NCI-H1105 (cell line): ENCODE data around the gene OPCML.
A peak's percentile ranks its signal among the peaks of the same experiment; 100 is the strongest.

Source experiments
- DNase-seq: peaks from one replicate; lab custom pipeline; 2025; lab: John Stamatoyannopoulos, UW

OPCML gene

DNA sequence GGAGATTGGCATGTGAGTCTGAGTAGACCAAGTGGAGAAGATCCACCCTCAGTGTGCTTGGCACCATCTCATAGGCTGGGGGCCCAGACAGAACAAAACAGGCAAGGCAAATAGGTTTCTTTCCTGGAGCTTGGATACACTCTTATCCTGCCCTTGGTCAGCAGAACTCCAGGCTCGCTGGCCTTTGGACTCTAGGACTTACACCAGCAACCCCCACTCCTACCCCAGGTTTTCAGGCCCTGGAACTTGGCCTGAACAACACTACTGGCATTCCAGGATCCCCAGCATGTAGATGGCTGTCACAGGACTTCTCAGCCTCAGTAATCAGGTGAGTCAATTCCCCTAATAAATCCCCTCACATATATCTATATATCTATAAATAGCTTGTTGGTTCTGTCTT lies 637.7 kb downstream of the OPCML start:
- no peak for DNase-seq

DNA sequence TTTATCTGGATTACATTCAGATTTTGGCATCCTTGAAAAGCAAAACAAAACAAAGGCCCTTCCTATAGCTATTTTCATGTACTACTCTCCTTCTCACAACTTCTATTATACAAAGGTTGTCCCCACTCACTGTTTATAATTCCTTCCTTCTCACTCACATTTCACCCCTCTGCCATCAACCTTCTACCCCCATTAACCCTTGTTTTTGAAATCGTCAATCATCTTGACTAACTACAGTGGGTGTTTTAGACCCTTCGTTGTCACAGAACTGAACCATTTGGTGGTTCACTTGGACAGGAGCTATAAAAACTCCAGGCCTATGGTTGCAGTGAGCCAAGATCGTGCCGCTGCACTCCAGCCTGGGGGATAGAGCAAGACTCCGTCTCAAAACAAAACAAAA lies 639.4 kb downstream of the OPCML start:
- DNase-seq = no peak

DNA sequence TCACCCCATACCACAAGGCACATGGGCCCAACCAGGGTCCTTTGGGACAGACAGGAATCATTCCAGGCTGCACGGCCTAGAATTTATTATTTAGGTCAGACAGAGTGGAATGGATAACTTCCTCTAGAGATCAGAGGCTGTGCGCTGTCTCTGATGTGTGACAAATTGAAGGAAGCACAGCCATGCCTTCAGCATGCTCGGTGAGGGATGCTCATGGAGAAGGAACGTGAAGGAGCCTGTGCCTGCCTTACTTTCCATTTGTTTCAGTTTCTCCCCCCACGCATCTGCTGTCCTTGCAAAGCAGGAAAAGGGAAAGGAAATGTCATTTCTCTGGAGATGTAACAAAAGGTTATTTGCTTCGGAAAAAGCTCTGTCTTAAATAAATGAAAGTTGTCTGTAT lies 644.1 kb downstream of the OPCML start:
- DNase-seq = no peak

DNA sequence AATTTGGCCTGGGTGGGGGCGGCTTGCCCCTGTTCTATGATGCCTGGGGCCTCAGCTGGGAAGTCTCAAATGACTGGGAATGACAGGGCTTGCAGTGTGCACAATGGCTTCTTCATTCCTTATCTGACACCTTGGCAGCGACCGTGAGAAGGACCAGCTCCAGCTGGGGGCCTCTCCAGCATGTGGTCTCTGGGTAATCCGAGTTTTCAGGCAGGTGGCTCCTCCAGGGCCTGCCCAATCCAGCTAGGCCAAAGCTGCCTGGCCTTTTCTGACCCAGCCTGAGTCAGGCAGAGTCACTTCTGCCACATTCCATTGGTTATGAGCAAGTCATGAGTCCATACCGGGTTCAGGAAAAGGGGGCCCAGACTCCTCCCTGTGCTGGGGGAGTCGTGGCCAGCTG lies 646.0 kb downstream of the OPCML start:
- no peak for DNase-seq

DNA sequence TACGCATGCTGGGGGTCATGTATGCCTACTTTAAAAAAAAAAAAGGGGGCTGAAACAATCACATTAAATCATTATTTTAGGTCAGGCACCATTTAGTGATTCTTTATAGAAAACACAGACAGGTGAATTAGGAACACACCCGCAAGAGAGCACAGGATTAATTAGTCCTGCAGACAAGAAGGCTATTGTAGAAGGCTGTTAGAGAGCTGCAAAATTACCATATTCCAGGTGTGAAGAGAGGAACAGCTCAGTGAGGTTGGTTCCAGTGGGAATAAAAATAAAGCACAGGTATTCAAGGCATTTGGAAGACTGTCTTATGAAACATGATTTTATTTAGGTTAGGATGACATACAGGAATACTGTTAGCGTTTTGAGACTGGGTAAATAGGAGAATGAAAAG lies 649.1 kb downstream of the OPCML start:
- DNase-seq = no peak

DNA sequence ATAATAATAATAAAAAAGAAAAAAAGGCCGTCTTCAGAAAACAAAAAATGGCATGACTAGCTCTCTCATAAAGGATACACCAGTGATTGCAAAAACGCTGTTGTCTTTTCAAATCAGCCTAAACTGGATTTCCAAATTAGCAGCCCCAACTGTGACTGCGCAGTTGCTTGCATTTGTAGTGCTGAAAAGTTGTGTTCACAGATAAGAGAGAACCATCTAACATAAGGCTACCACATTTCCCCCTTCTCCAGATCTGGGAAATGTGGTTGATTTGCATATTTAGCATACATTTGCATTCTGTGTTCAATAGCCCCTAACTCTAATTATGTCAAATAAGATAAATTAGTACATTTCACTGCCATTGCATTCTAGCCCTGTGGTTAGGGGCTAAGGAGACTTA lies 650.7 kb downstream of the OPCML start:
- no peak for DNase-seq

DNA sequence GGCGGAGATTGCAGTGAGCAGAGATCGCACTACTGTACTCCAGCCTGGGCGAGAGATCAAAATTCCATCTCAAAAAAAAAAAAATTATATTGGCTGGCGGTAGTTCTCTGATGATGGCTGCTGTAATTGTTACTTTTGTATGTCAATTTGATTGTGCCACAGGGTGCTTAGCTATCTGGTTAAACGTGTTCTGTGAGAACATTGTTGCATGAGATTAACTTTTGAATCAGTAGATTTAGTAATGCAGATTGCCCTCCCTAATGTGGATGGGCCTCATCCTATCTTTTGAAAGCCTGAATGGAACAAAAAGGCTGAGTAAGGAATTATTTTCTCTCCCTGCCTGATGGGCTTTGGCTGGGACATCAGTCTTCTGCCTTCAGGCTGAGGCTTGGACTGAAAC lies 654.2 kb downstream of the OPCML start:
- no peak for DNase-seq

DNA sequence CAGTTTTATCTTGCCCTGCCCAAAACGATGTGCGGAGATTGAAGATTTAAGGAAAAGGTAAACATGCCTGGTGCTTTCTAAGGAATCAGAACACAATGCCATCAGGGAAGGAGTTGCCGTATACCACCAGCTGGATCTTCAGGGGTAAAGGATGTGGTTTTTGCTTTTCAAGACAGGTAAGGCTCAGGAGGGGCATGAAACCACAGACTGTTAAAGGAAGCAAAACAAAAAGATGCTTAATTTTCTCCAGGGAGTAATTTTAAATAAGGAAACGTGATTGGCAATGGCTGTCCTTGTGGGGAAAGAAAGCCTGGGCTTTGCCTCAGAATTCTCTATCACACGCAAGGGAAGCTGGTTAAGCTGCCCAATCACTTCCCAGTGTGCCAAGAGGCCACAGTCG lies 655.6 kb downstream of the OPCML start:
- no peak for DNase-seq

DNA sequence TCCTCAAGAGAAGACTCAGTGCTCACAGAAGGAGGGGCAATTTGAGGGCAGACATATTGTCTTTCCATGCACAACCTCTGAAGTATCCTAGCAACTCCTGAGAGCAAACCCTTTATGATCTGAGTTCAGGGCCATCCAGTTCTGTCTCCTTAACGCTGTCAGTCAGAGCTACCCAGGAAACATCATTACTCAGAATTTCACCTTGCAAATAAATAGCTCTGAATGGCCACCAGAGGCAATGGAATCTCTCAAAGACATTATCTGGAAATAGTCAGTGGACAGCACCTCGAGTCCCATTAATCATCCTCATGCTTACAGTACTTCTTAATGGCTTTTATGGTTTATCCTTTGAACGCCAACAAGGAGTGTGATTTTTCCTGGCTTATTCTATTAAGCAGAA lies 656.1 kb downstream of the OPCML start:
- DNase-seq = no peak

DNA sequence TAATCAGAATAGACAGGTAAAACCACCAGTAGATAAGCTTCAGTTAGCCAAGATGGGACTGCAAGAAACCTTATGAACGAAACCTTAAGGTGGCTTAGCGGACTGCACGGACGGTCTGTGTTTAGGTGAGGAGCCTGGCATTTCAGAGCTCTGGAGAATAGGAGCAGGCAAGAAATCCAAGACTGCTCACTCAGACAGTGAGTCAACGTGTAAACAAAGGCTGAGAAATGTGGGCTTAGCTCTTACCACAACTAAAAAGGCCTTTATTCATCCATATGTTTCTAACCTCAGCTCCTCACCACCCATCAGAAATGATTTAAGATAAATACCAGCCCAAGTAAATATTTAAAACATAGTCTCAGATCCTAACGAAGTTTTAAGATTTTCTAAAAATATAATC lies 657.7 kb downstream of the OPCML start:
- no peak for DNase-seq

DNA sequence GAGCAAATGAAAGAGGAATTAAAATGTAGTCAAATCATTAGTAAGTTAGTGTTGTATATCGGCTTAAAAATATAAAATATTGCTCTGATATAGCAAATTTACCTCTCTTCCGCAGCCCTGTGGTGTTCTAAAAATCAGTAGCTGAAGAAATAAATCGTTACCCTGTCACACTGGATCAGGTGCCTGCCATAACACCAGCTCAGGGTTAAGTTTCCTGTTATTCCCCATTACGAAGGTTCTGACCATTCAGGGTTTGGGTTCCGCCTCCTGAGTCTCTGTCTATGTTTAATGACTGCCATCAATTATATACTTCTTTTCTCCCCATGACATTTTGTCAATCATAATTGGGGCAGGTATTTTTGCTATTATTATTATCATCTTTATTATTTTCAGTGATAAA lies 658.5 kb downstream of the OPCML start:
- no peak for DNase-seq

DNA sequence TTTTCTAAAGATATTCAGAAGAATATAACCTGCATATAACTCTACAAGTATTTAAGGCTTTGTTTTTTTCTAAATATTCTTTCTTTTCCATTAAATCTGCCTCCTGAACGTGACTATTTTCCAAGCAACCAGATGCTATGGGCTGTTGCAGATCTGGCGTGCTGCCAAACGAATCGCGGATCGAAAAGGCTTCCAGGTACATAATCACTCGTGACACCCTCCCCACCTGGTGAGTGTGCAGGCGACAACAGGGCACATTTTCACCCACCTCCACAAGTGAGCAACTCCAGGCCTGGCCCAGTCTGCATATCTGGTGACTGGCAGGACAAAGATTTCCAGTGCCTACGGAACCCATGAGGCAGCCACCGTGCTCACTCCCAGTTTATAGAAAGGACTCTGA lies 660.1 kb downstream of the OPCML start:
- DNase-seq = peak; percentile 65

DNA sequence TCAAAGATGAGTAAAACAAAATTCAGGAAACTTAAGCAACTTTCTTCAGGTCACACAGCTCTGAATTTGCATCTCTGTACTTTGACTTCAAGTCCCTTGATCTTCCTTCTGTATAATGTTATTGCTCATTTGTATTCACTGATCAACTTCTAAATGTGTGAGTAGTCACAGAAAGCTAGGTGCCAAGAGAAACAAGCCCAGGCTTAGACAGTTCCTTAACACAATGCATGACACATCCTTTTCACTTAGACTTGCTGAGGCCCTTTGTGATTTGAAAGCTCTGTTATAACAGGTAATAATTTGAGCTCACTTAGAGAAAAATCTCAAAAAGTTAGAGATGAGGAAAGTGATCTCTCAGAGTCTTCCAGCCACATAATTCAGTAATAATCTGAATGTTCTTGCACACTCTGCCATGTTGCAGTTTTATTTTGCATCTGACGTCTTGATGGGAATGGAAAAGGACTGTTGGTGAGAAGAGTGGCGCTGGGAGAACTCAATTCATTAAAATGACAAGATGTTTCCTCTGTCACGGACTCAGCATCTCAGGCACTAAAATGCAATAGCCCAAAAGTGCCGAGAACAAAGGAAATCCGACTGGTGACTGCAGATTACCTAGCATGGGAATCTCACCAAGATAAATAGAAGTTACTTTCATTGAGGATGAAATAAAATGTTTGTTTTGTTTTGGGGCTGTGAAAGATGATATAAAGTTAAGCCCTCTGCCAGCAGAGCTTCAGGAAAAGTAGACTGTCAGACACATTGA lies 665.3 kb downstream of the OPCML start:
- DNase-seq = no peak

DNA sequence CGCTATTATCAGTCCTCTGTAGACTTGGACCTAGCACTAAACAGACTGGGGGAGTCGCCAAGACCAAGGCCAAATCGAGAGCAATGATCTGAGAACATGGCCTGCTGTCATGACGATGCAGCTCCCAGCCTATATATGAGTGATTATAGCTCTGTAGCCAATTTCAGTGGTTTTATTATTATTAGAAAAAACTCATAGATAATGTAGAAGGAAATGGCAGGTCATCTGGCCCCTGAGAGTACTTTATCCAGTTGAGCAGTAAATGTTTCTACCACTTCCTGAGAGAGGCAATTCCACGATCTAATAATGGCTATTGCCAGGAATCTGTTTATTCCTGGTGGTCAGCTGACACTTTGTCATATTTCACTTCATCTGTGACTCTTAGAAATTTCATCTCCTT lies 666.7 kb downstream of the OPCML start:
- DNase-seq = no peak

DNA sequence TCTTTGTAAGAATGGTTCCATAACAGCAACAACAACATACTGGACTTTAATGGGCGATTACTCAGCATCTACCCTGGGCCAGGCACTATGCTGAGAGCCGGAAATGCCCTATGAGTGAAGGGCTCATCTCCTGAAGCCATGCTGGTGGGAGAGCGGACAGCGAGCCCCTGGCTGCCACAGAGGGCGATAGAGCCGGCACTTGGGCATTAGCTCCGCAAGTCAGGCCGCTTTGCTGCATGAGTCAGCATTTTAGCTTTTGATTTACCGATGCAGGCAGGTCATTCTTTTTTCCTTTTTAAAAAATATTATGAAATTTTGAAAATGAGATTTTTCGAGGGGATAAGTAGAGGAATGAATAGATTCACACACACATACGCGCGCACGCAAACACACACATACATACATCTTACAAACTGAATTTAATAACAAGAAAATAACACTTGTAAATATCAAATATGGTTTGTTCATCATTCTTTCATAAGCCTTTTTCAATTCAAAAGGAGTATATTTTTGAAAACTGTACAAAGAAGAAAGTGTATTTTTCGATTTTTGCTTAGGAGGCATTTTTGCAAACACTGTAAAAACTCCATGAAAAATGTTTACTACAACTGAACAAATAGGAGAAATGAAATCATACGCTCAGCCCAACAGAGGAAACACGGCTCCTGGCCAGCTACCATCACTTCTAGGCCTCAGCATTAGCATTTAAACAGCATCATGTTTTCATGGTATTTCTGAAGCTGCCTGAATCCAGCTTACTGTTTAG lies 667.3 kb downstream of the OPCML start:
- no peak for DNase-seq

DNA sequence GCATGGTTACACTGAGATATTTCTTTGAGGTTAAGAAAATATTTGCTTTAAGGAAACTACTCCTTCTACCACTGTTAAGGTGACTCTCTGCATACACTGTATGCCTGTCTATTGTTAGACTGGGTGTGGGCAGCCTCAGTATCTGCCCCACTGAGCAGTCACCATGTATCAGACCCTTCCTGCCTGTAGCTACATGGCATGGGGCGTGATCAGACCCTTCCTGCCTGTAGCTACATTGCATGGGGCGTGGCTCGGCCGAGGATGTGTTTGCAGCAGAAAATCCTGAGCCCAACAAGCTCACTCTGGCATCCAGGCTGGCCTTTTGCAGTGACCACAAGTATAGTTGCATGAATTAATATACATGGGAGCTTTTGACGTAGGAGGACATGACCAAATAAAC lies 669.4 kb downstream of the OPCML start:
- no peak for DNase-seq

DNA sequence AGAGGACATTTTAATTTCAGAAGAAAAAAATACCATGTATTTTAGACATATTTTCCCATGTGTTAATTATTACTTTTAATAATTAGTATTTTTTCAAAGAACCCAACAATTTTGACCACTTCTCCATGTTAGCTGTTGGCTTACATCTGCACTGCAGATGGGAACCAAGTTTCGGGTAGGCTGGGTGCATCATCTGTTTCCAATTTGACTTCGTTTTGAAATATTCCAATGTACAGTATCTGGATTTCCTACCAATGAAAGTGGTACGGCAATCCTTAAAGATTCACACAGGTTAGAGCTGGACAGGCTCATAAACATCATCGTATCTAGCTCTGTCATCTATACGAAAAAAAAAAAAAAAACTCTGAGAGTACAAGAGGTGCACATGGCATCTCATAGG lies 670.2 kb downstream of the OPCML start:
- DNase-seq = no peak

DNA sequence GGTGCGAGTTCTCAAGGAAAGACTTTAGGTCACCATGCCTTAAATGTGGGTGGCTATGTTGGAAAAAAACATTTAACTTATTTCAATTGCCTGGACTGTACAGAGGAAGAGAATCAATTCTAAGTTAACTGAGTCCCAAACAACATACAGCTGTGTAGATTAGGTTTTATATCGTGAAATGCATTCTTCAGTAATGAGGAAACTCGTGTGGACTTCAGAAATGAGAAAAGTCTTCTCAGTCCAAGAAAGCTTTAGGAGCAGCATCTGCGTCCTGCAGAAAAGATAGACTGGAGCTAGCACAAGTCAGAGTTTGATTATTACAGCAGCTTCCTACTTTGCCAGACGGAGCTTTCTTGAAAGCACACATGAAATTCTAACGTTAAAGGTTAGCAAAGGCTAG lies 673.0 kb downstream of the OPCML start:
- no peak for DNase-seq

DNA sequence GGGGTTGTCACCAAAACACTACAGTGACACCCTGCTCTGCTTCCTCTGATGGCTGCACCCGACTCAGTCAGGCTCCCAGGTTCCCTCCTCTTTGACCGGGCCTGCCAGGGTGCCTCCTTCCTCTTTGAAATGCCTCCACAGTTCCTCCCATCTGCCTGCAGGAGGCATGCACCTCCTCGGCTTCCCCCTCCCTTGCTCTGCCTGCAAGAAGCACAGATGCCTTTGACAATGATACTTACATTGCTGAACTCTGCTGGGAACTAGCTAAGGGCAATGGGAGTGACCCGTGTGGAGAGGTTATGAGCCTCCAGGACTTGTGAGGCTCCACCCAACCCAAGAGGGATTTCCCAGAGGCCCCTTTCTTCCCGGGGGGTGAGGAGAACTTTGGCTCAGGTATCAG lies 674.1 kb downstream of the OPCML start:
- DNase-seq = no peak

DNA sequence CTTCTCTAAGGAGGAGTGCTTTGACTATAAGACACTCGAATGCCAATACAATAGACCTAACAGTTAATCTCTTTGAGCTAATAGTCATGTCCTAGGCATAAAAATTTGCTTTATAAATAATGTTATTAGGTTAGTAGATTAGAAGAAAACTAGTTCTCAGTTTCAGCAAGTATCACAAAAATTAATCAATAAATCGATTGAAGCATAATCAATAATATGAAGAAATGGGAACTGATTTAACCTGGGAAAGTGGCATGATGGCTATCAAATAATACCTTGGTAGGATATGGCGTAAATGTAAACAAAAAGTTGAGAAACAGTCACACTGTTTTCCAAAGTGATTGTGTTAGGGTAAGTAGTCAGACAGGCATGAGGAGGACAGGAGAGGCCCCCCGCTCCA lies 676.3 kb downstream of the OPCML start:
- no peak for DNase-seq

DNA sequence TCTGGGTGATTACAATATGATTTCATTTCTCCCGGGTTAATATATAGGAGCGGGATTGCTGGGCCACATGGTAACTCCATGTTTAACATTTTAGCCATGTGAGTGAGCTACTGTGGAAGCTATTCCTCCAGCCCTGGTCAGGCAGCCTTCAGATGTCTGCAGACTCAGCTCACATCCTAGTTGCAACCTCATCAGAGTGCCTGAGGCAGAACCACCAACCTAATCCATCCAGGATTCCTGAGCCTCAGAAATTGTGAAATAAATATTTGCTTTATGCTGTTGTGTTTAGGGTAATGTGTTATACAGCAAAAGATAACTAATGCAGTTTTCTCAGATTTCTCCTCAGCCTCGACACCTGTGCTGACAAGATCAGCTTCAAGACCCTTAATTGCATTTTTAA lies 676.8 kb downstream of the OPCML start:
- no peak for DNase-seq

DNA sequence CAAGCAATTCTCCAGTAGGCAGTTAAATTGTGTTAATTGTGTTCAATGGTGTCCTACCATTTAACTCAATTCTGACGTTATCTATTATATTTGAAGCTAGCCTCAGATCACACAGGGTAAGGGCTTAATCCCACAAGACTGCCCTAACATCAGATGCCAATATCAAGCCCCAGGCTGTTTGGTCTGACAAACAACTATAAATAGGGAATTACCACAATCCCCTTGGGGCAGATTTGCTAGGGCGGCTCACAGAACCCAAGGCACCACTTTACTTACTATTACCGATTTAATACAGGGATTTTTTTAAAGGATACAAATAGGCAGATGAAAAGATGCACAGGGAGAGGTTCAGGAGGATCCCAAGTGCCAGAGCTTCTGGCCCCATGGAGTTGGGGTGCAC lies 678.4 kb downstream of the OPCML start:
- DNase-seq = no peak

DNA sequence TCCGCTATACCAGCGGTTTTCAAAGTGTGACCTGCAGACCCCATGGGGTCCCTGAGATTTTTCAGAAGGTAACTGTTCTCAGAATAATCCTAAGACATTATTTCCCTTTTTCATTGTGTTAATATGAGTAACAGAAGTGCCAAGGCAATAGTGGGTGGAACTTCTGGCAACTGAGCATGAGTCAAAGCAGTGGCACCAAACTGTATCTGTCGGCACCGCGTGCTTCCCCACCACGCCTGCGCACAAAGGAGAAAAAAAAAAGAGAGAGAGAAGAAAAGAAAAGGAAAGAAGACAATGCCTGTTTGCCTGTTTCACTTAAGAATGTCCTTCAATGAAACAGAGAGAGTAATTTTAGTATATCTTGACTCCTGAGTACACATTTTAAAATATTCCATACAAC lies 679.9 kb downstream of the OPCML start:
- no peak for DNase-seq

DNA sequence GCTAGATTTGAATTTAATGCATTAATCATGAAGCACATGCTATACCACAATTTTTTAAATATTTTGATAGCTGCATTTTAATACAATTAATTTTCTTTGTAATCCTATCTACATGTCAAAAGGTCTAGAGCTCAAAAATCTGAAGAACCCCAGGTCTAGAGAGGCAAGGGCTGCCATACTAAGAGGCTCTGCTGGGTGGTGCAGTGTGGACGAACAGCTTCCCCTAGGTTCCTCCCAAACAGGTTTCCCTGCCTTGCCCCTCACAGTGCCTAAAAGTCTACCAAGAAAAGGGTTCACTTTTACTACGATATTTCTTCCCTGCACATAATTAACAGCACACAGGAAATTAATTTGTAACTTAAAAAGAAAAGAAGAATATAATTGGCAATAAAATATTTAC lies 681.1 kb downstream of the OPCML start:
- DNase-seq = no peak
